AG04450 (cell line): ENCODE measurements around the gene GRB10. TPM values are rescaled to one million over a fixed set of nuclear protein-coding genes. Genes with fewer than 3 reads are reported as not detected.

Experiments
- CTCF ChIA-PET: fragments of 300-600, 350-600 bp; formaldehyde crosslinking; extraction: SDS; loops from one replicate; lab custom pipeline; 2022; ENCODE audit warnings: antibody characterized with exemption, inconsistent platforms; lab: Charles Lee
- POLR2A ChIA-PET: fragments of 350-600 bp; formaldehyde crosslinking; extraction: SDS; loops from one replicate; lab custom pipeline; 2021; ENCODE audit warnings: antibody characterized with exemption, inconsistent platforms; lab: Yijun Ruan, JAX
- DNase-seq: peaks from one replicate; pipeline ENCODE4 v3.0.0-alpha.2; 2011; ENCODE audit warnings: low read depth, low spot score
- H3K27ac ChIP-seq: one replicate; pipeline ENCODE4 v1.5.1; 2012; ENCODE audit warnings: low read depth, low read length, control low read depth
- H3K27me3 ChIP-seq: one replicate; pipeline ENCODE4 v1.6.0; 2012; ENCODE audit warnings: low read length; ENCODE audit not compliant: control insufficient read depth, insufficient read depth
- H3K4me3 ChIP-seq: 2 replicates; pipeline ENCODE4 v1.5.1; 2011; ENCODE audit warnings: mild to moderate bottlenecking, low read depth, low read length, control low read depth
- H3K9me3 ChIP-seq: 2 replicates; pipeline ENCODE4 v1.5.1; 2012; ENCODE audit warnings: low read length; ENCODE audit not compliant: control insufficient read depth, insufficient read depth
- polyA plus RNA-seq: library from polyadenylated mRNA; depleted of rRNA; stranded (reverse); fragments of >200 nt; gene quantifications from 2 replicates; pipeline ENCODE4 v1.2.3, GENCODE V29; 2011
- TF ChIP-seq, protein P1 (sequence below): IDR thresholded peaks from 2 replicates; pipeline ENCODE4 v1.5.1; 2011; ENCODE audit warnings: low read depth, low read length, control low read depth, inconsistent platforms

Gene GRB10
- polyA plus RNA-seq, 1 experiment: 8.0 TPM

DNA sequence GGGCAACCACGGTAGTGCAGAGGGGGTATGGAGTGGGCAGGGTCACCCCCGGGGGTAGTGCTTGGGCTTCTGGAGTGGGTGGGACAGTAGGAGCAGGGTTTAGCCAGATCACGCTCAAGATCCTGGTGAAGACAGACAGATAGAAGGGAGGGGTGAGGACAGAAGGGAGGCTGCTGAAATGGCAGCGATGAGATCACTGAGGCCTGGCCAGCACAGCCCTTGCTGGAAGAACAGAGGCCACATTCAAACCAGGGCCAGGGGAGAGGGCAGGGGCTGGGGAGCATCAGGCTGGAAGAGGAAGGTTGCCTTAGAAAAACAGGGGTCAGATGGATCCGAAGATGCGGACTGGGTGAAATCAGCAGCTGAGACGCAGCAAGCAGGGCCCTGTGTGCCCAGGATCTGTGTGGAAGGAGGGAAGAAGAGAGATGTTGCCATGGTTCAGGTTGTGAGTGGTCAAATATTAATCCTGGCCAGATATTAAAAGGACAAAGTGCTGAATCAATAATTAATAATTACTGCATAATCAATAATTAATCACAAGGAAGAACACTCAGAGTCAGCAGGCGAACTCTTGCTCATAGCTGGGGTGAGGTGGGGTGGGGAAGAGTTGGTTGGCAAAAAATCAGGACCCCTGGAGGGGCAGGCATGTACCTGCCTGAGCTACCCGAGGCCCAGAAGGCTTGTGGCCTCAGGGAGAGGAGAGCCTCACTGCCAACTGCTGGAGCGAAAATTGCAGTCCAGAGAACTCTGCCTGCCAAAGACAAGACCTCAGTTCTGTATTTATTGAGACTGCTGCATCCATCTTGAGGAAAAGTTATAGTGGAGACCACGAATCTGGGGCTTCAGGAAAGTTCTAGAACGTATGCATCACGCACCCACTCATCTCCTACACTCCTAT is 105.7 kb downstream of the GRB10 start:
- ChIA-PET CTCF (interaction anchor here (0.5 to 3.7 kb wide), 4 partner anchors 22 to 484 kb away, joined by 3 to 24 read pairs (median 8); no protein-coding TSS in a partner anchor), POLR2A (no interaction called here)

DNA sequence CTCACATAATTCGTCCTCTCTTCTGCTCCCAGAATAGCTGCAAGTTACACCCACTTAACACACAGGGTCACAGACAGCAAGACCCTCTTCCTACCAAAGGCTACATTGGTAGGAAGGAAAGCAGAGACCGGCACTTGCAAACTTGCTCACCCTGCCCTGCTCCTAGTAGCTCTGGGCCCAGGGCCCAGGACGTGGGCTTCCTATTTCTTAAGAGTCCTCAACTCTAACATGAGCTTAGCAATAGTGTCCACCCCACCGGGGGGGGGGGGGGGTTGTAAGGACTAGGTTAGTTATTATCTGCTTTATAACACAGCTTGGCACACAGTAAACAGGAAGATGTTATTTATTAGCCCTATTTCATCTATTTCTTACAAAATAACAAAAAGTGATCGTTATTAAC is 106.6 kb downstream of the GRB10 start:
- TF ChIP-seq, protein P1, sequence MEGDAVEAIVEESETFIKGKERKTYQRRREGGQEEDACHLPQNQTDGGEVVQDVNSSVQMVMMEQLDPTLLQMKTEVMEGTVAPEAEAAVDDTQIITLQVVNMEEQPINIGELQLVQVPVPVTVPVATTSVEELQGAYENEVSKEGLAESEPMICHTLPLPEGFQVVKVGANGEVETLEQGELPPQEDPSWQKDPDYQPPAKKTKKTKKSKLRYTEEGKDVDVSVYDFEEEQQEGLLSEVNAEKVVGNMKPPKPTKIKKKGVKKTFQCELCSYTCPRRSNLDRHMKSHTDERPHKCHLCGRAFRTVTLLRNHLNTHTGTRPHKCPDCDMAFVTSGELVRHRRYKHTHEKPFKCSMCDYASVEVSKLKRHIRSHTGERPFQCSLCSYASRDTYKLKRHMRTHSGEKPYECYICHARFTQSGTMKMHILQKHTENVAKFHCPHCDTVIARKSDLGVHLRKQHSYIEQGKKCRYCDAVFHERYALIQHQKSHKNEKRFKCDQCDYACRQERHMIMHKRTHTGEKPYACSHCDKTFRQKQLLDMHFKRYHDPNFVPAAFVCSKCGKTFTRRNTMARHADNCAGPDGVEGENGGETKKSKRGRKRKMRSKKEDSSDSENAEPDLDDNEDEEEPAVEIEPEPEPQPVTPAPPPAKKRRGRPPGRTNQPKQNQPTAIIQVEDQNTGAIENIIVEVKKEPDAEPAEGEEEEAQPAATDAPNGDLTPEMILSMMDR: no peak
- Histone ChIP-seq H3K4me3 (no peak overlapping the region), H3K27ac (no peak overlapping the region), H3K27me3 (no peaks in the 10 kb centered on the region), H3K9me3 (peaks cover 19% of the 10 kb centered on the region)
- DNase-seq: no peak
- POLR2A ChIA-PET: no interaction called here
- CTCF ChIA-PET: interaction anchor here (2.6 to 3.7 kb wide), 2 partner anchors 208 to 485 kb away, joined by 10 to 24 read pairs; no protein-coding TSS in a partner anchor

More for the DNA sequence above, 105.7 kb downstream of the GRB10 start:
- Histone ChIP-seq H3K9me3 (peaks cover 15% of the 10 kb centered on the region), H3K4me3 (no peak overlapping the region), H3K27ac (no peak overlapping the region), H3K27me3 (no peaks in the 10 kb centered on the region)
- no peak for DNase-seq
- TF ChIP-seq, protein P1: no peak

DNA sequence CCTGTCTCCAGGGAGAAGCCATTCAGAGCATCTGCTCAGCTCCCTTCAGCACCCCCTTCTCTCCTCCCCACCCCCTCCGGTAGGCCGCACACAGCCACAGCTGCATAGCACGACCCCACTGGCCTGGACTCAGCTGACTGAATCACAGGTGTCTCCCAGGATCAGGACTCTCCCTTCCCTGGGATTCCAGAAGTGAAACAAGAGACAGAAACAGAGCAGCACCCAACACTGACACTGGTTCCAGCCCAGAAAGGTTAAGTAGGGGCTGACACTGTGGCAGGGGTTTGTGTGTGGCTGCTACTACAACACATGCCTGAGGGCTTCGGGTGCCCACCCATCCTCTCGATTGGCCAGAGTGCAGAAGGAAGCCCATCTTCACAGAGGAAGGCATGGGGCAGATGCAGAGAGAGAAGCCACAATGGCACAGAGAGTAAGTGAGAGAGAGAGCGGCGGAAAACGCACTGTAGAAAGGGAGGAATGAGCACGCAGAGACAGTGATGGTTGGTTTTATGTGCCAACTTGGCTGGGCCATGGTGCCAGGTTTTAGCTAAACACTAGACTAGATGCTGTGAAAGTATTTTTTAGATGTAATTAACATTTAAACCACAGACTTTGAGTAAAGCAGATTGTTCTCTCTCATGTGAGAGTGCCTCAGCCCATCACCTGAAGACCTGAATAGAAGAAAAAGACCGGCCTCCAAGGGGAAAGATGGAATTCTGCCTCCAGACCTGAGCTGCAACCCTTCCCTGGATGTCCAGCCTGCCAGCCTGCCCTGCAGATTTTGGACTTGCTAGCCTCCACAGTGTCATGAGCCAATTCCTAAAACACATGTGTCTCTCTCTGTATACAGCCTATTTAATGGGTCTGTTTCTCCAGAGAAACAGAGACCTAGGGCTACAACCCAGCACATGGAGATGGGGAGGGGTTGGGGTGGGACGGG is 107.5 kb downstream of the GRB10 start:
- Histone ChIP-seq H3K9me3 (peaks cover 22% of the 10 kb centered on the region), H3K27ac (no peak overlapping the region), H3K4me3 (no peak overlapping the region), H3K27me3 (no peaks in the 10 kb centered on the region)
- ChIA-PET CTCF (interaction anchor here (2.6 to 3.7 kb wide), 2 partner anchors 207 to 486 kb away, joined by 10 to 24 read pairs; no protein-coding TSS in a partner anchor), POLR2A (no interaction called here)
- DNase-seq: no peak
- TF ChIP-seq, protein P1: no peak

DNA sequence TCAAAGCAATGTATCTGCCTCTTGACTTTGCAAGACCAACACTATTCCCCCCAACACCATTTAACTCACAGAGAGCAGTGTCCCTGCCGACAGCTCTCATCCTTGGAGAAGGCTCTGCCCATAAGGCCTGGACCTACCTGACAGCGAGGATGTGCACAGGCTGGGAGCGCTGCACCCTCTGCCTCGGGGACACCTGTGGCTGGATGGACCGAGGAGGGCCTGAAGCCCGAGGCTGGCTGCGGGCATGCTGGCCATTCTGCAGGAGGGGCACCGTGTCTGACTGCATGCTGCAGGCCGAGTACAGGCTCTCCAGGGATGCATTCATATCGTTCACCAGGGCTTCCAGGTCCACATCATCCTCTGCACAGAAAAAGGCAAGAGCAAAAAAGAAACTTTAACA is 108.4 kb downstream of the GRB10 start:
- Histone ChIP-seq H3K27ac (no peak overlapping the region), H3K27me3 (no peaks in the 10 kb centered on the region), H3K4me3 (no peak overlapping the region), H3K9me3 (peaks cover 27% of the 10 kb centered on the region)
- ChIA-PET POLR2A (no interaction called here), CTCF (no interaction called here)
- no peak for DNase-seq
- TF ChIP-seq, protein P1: no peak
